ENCODE measurements around the gene CCDC9B.

GRCh38 chr15:40358471-40359353, 18.0 kb upstream of the CCDC9B start:
- TF ChIP-seq EP300 (IDR thresholded peaks at IDR 0.05) (no peak), CTCF (IDR thresholded peaks at IDR 0.05) (no peak)
